Endometrial microvascular endothelial cells (primary cell): ENCODE results near the gene AARS2. TPM values are rescaled to one million over a fixed set of nuclear protein-coding genes. Genes with fewer than 3 reads are reported as not detected.

ENCODE experiments used
- in situ Hi-C: cut with HindIII; loops from 2 replicates; pipeline ENCODE4 v1.10.0; 2017; ENCODE audit warnings: low sequenced_read_pairs, low pct_unique_long_range_greater_than_20kb; ENCODE audit errors: inconsistent ontology term
- total RNA-seq: library from RNA; depleted of rRNA; stranded (reverse); fragments of >200 nt; gene quantifications from one replicate; pipeline ENCODE4 v1.2.3, GENCODE V29; 2015; ENCODE audit errors: inconsistent ontology term

The AARS2 gene
- total RNA-seq, 1 donor from 2014 or later = 20.3 TPM

DNA sequence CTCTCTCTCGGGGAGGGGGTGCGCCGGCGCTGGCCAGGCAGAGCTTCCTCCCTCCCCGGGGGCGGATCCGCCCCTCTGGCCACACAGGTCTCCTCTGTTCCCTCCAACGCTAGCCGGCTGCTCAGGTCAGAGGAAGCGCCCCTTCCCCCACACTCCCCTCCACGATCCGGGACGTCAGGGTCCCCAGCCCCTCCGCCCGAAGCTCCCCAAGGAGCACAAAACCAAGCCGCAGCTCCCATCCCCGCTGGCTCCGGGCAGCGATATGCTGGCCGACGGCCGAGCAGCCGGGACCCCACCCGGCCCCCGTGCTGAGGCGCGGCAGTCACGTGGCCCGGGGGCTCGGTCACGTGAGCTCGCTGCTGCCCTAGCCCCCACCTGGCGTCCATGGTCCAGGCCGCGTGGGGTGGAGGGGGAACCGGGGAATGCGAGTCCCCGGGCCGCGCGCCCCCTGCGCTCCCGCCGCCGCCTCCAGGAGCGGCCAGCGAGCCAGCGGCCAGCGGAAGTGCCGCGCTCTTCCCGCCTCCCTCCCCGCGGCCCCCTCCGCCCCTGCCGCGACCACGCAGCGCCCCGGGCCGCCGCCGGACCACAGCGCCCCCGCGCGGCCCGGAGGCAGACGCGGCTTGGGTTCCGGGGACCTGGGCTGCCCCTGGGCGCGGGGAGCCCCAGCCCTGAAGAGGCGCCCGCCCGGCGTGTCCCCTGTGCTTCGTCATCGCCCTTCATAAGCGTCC, 56.0 kb downstream of the AARS2 start, which contains the start of gene SLC35B2:
TSS of gene SLC35B2 (minus strand) at position 504 of the 728 bp plus-strand sequence. CDS start at position 386, 118 bp downstream.
- in situ Hi-C loops = no loop called here

- in situ Hi-C loops = no loop called here
Measured at GRCh38 chr6:44256775-44257024, 56.4 kb downstream of the AARS2 start.

- in situ Hi-C loops = no loop called here
Measured at GRCh38 chr6:44255871-44256774, 57.0 kb downstream of the AARS2 start.

DNA sequence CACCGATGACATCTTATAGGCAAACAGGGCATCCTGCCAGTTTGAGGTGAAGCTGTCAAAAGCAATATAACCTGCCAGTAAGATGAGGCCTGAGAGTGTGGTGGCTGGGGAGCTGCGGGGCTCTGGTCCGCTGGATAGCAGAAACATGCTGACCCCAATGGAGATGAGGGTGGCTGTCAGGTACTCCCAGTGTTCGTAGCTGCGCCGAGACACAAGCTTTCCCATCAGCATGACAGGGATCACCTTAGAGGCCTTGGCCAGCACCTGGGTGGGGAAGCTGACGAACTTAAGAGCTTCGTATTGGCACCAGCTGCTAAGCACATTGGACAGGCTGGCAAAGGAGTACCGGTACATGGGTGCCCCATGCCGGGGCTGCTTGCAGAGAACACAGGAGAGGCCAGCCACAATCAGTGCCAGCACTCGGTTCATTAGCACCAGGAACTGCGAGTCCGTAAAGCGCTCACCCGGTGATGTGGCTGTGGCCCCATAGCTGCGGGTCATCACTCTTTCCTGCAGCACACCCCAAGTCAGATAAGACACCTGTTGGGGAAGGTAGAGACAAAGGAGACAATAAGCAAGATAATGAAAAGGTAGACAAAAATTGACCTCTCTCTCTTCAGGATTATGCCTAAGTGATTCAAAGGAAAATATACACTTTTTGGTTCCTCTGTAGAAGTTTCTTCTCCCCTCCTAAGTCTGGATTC, 57.9 kb downstream of the AARS2 start:
- in situ Hi-C loops = no loop called here

GRCh38 chr6:44254191-44255104, 58.7 kb downstream of the AARS2 start:
- in situ Hi-C loops = no loop called here

DNA sequence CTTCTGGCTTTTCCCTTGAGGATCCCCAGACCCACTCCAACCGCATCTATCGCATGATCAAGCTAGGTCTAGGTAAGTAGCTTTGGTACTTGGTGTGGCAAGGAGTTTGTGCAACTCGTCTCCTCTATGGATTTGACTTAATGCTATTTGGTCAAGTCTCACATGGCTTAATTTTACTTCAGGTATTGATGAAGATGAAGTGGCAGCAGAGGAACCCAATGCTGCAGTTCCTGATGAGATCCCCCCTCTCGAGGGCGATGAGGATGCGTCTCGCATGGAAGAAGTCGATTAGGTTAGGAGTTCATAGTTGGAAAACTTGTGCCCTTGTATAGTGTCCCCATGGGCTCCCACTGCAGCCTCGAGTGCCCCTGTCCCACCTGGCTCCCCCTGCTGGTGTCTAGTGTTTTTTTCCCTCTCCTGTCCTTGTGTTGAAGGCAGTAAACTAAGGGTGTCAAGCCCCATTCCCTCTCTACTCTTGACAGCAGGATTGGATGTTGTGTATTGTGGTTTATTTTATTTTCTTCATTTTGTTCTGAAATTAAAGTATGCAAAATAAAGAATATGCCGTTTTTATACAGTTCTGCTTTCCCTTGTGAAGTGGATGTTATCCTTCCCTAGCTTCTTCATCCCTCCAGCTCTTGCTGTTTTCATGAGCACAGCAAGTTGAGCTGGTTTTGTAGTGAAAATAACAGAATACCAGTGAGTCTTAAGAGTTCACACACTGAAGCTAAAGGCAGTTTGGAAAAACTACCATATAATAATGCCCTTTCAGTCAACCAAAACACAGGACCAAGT, 59.6 kb downstream of the AARS2 start:
- in situ Hi-C loops = no loop called here

- in situ Hi-C loops = no loop called here
Measured at GRCh38 chr6:44251576-44252524, 61.3 kb downstream of the AARS2 start.

DNA sequence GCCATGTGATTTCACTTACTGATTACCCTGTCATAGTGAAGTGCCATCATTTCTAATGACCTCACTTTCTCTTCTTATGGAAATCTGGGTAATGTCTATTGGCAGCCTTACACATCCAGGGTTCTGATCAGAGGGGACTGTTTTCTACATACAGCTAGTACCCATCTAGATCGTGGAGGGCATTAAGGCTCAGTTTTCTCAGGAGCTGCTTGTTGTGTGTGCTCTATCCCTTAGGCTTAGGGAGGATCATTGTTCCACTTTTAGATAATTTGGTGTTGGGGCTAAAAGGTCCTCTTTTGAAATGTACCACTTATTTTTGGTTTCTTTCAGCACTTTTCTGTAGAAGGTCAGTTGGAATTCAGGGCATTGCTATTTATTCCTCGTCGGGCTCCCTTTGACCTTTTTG, 62.4 kb downstream of the AARS2 start:
- in situ Hi-C loops = no loop called here

DNA sequence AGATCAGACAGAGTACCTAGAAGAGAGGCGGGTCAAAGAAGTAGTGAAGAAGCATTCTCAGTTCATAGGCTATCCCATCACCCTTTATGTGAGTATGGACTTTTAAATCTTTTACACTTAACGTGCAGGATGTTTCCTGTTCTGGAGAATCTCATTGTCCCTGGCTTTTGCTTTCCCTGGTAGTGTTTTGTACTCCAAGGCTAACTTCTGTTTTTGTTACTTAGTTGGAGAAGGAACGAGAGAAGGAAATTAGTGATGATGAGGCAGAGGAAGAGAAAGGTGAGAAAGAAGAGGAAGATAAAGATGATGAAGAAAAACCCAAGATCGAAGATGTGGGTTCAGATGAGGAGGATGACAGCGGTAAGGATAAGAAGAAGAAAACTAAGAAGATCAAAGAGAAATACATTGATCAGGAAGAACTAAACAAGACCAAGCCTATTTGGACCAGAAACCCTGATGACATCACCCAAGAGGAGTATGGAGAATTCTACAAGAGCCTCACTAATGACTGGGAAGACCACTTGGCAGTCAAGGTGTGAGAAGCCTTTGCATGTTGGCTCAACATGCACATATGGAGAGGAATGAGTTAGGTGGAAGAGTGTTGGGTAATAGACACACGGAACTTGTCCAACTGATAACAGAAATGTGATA, 63.0 kb downstream of the AARS2 start:
- in situ Hi-C loops = no loop called here

Other genes starting within 250 kb of the AARS2 start
- 50.4 TPM for gene MRPL14, start 185.9 kb downstream of the AARS2 start, total RNA-seq
- 28.7 TPM for gene TMEM63B, start 185.8 kb downstream of the AARS2 start, total RNA-seq
- 3.8 TPM for gene CAPN11, start 154.5 kb downstream of the AARS2 start, total RNA-seq
- not detected for gene MYMX, start 96.4 kb downstream of the AARS2 start, total RNA-seq
- 158 TPM for gene SLC29A1, start 89.8 kb downstream of the AARS2 start, total RNA-seq
- gene HSP90AB1, start 66.2 kb downstream of the AARS2 start, total RNA-seq = 1,526 TPM
- 56.8 TPM for gene SLC35B2, start 55.8 kb downstream of the AARS2 start, total RNA-seq
- 47.3 TPM for gene NFKBIE, start 47.8 kb downstream of the AARS2 start, total RNA-seq
- not detected for gene TMEM151B, start 42.9 kb downstream of the AARS2 start, total RNA-seq
- not detected for gene SPATS1, start 29.3 kb upstream of the AARS2 start, total RNA-seq
- gene CDC5L, start 74.4 kb upstream of the AARS2 start, total RNA-seq = 17.9 TPM